ENCODE results near the gene BMPR1A. TPM values are rescaled to one million over a fixed set of nuclear protein-coding genes. Genes with fewer than 3 reads are reported as not detected.

The BMPR1A gene
- total and polyA plus RNA-seq, 9 of the 15 experiments (the other 6 are each of a cell fraction or from before 2014, with no cell fraction given), result 1.6 to 17.5 (median 9.1) TPM

DNA sequence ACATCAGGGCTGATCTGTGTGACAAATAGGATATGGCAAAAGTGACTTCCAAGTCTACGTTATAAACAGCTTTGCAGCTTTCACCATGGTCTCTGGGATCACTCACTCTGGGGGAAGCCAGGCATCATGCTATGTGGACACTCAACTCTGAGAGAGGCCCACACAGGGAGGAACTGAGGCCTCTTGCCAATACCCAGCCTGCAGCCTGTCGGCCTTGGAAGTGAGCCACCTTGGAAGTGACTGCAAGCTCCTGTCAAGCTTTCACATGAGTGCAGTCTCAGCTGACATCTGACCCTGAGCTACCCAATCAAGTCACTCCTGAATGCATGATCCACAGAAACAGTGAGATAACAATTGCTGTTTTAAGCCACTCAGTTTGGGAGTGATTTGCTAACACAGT is 144.5 kb downstream of the BMPR1A start (continued):
- TF ChIP-seq, protein P1, sequence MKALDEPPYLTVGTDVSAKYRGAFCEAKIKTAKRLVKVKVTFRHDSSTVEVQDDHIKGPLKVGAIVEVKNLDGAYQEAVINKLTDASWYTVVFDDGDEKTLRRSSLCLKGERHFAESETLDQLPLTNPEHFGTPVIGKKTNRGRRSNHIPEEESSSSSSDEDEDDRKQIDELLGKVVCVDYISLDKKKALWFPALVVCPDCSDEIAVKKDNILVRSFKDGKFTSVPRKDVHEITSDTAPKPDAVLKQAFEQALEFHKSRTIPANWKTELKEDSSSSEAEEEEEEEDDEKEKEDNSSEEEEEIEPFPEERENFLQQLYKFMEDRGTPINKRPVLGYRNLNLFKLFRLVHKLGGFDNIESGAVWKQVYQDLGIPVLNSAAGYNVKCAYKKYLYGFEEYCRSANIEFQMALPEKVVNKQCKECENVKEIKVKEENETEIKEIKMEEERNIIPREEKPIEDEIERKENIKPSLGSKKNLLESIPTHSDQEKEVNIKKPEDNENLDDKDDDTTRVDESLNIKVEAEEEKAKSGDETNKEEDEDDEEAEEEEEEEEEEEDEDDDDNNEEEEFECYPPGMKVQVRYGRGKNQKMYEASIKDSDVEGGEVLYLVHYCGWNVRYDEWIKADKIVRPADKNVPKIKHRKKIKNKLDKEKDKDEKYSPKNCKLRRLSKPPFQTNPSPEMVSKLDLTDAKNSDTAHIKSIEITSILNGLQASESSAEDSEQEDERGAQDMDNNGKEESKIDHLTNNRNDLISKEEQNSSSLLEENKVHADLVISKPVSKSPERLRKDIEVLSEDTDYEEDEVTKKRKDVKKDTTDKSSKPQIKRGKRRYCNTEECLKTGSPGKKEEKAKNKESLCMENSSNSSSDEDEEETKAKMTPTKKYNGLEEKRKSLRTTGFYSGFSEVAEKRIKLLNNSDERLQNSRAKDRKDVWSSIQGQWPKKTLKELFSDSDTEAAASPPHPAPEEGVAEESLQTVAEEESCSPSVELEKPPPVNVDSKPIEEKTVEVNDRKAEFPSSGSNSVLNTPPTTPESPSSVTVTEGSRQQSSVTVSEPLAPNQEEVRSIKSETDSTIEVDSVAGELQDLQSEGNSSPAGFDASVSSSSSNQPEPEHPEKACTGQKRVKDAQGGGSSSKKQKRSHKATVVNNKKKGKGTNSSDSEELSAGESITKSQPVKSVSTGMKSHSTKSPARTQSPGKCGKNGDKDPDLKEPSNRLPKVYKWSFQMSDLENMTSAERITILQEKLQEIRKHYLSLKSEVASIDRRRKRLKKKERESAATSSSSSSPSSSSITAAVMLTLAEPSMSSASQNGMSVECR (CRISPR knock-in tag; IDR thresholded peaks at IDR 0.05), result no peak

DNA sequence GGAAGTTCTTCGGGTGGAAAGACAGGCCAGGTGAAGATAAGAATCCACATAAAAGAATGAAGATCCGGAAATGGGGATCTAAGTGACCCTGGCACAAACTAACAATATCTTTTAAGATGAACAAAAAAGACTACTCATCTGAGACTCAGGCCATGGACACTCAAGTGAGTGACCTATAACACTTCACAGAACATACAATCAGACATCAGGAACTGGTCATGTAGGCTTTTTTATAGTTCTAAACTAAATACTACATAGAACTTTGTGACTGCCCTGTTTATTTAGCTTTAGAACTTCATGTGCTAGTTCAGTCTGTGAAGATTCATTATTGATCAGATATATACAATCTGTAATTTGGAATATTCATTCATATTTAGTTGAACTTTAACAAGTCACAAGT is 148.2 kb downstream of the BMPR1A start:
- no TSS peak for BruUV-seq (replicated peaks)
- ChIA-PET POLR2A (no interaction called here), CTCF (ENCODE audit: low intra/inter-chr PET ratio) (no interaction called here)
- no peak overlapping the region for H3K4me2 ChIP-seq (ENCODE audit: insufficient read depth, low read length)
- DNase-seq (ENCODE audit: extremely low read depth in 1 of 4, low spot score in 3 of 4) (no peak), ATAC-seq (no peak), FAIRE-seq (no peak)
- no peak overlapping the region for H3K4me3 ChIP-seq
- H4K20me1 ChIP-seq (replicated peaks; ENCODE audit: control insufficient read depth, insufficient read depth, low read length), result no peaks in the 10 kb centered on the region
- H3K9ac ChIP-seq (ENCODE audit: insufficient read depth in 1 of 2, low read depth in 2 of 2, low read length in 2 of 2), result no peak overlapping the region
- H3K9me1 ChIP-seq (ENCODE audit: control insufficient read depth, insufficient read depth, low read length), result no peaks in the 10 kb centered on the region
- H3K9me3 ChIP-seq (replicated peaks; ENCODE audit: control insufficient read depth, insufficient read depth, low read depth, low read length), result no peaks in the 10 kb centered on the region
- in situ Hi-C loops (cut with MboI) (loop anchor here (5.0 kb wide), 1 partner anchor 197 kb away; no protein-coding TSS in a partner anchor), intact Hi-C loops (cut with micrococcal nuclease) (no loop called here)
- no peak overlapping the region for H2AFZ ChIP-seq (ENCODE audit: low read depth, low read length)
- no peaks in the 10 kb centered on the region for H3K27me3 ChIP-seq (ENCODE audit: control insufficient read depth in 2 of 2, insufficient read depth in 2 of 2, low read length in 2 of 2)
- H3K79me2 ChIP-seq (ENCODE audit: control insufficient read depth, insufficient read depth, low read length), result no peaks in the 10 kb centered on the region
- H3K27ac ChIP-seq (ENCODE audit: extremely low read depth, low read depth, low read length), result no peak overlapping the region
- H3K4me1 ChIP-seq (replicated peaks in 1 of 2; ENCODE audit: control insufficient read depth in 2 of 2, insufficient read depth in 2 of 2, low read length in 2 of 2), result no peaks in the 10 kb centered on the region
- peaks cover 33% of the 10 kb centered on the region; the same call in 2 of the 3 replicates for H3K36me3 ChIP-seq (ENCODE audit: control insufficient read depth, insufficient read depth, low read length)
- 58% methylated on average over 2 of the region's 2 CpGs for WGBS (ENCODE audit: insufficient coverage, low coverage, missing lambda C conversion rate)
- TF ChIP-seq, protein P2, sequence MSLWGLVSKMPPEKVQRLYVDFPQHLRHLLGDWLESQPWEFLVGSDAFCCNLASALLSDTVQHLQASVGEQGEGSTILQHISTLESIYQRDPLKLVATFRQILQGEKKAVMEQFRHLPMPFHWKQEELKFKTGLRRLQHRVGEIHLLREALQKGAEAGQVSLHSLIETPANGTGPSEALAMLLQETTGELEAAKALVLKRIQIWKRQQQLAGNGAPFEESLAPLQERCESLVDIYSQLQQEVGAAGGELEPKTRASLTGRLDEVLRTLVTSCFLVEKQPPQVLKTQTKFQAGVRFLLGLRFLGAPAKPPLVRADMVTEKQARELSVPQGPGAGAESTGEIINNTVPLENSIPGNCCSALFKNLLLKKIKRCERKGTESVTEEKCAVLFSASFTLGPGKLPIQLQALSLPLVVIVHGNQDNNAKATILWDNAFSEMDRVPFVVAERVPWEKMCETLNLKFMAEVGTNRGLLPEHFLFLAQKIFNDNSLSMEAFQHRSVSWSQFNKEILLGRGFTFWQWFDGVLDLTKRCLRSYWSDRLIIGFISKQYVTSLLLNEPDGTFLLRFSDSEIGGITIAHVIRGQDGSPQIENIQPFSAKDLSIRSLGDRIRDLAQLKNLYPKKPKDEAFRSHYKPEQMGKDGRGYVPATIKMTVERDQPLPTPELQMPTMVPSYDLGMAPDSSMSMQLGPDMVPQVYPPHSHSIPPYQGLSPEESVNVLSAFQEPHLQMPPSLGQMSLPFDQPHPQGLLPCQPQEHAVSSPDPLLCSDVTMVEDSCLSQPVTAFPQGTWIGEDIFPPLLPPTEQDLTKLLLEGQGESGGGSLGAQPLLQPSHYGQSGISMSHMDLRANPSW (CRISPR knock-in tag; IDR thresholded peaks at IDR 0.05), result no peak
- TF ChIP-seq, protein P3, sequence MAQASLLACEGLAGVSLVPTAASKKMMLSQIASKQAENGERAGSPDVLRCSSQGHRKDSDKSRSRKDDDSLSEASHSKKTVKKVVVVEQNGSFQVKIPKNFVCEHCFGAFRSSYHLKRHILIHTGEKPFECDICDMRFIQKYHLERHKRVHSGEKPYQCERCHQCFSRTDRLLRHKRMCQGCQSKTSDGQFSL (CRISPR knock-in tag; IDR thresholded peaks at IDR 0.05), result no peak
- TF ChIP-seq, protein P3 (tag; IDR thresholded peaks at IDR 0.05), result no peak
- TF ChIP-seq, protein P4, sequence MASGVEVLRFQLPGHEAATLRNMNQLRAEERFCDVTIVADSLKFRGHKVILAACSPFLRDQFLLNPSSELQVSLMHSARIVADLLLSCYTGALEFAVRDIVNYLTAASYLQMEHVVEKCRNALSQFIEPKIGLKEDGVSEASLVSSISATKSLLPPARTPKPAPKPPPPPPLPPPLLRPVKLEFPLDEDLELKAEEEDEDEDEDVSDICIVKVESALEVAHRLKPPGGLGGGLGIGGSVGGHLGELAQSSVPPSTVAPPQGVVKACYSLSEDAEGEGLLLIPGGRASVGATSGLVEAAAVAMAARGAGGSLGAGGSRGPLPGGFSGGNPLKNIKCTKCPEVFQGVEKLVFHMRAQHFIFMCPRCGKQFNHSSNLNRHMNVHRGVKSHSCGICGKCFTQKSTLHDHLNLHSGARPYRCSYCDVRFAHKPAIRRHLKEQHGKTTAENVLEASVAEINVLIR (CRISPR knock-in tag; IDR thresholded peaks at IDR 0.05), result no peak
- TF ChIP-seq CBX1 (IDR thresholded peaks at IDR 0.05; ENCODE audit: low read depth) (no peak), KAT2B (IDR thresholded peaks at IDR 0.05; ENCODE audit: low read depth, low read length) (no peak), NRF1 (conservative IDR thresholded peaks at IDR 0.05 in 1 of 2, IDR thresholded peaks at IDR 0.05 in 1 of 2) (no peak), FOXA1 (IDR thresholded peaks at IDR 0.05; ENCODE audit: borderline replicate concordance) (no peak), HNRNPLL (IDR thresholded peaks at IDR 0.05; ENCODE audit: low read depth, low read length, poor library complexity, severe bottlenecking) (no peak)
- TF ChIP-seq, protein P5, sequence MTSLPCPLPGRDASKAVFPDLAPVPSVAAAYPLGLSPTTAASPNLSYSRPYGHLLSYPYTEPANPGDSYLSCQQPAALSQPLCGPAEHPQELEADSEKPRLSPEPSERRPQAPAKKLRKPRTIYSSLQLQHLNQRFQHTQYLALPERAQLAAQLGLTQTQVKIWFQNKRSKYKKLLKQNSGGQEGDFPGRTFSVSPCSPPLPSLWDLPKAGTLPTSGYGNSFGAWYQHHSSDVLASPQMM (CRISPR knock-in tag; IDR thresholded peaks at IDR 0.05), result no peak

Data from K562 (cell line).